Stimulated activated CD8-positive, alpha-beta memory T cell treated with anti-CD3 and anti-CD28 coated beads, Interleukin-15, amount 100 ng/mL, for 1 hour (primary cell): ENCODE data around the gene GRAP.
A peak's percentile ranks its signal among the peaks of the same experiment; 100 is the strongest.

Experiments used
- DNase-seq: peaks from one replicate; pipeline ENCODE4 v3.0.0-alpha.2; 2020; ENCODE audit warnings: low read depth

GRAP gene

GRCh38 chr17:19018600-19018950, 28.2 kb downstream of the GRAP start:
- no peak for DNase-seq

GRCh38 chr17:19017804-19018599, 28.8 kb downstream of the GRAP start:
- no peak for DNase-seq

- DNase-seq, result no peak
These were observed 29.4 kb downstream of the GRAP start for GRCh38 chr17:19017401-19017800.

GRCh38 chr17:19016881-19017280, 29.9 kb downstream of the GRAP start:
- DNase-seq, result no peak

- no peak for DNase-seq
These were observed 30.5 kb downstream of the GRAP start for GRCh38 chr17:19016297-19016696.

- DNase-seq, result no peak
These were observed 31.3 kb downstream of the GRAP start for GRCh38 chr17:19015428-19015827.

GRCh38 chr17:19014628-19015215, 32.0 kb downstream of the GRAP start:
- DNase-seq, result no peak

- no peak for DNase-seq
These were observed 32.7 kb downstream of the GRAP start for GRCh38 chr17:19013806-19014627.

- DNase-seq, result no peak
These were observed 33.5 kb downstream of the GRAP start for GRCh38 chr17:19013226-19013625.

GRCh38 chr17:19012171-19013080, 34.3 kb downstream of the GRAP start:
- no peak for DNase-seq

- DNase-seq, result no peak
These were observed 35.2 kb downstream of the GRAP start for GRCh38 chr17:19011581-19011980.

GRCh38 chr17:19010729-19011505, 35.8 kb downstream of the GRAP start:
- no peak for DNase-seq

- no peak for DNase-seq
These were observed 36.8 kb downstream of the GRAP start for GRCh38 chr17:19009970-19010369.

GRCh38 chr17:19006698-19007097, 40.1 kb downstream of the GRAP start:
- no peak for DNase-seq

- DNase-seq, result no peak
These were observed 40.8 kb downstream of the GRAP start for GRCh38 chr17:19005789-19006430.

- no peak for DNase-seq
These were observed 41.5 kb downstream of the GRAP start for GRCh38 chr17:19005137-19005773.

GRCh38 chr17:19004421-19005136, 42.2 kb downstream of the GRAP start, which contains the start of gene FAM83G:
FAM83G (minus strand) TSS chr17:19004764; CDS start chr17:19004041, 723 bp downstream.
- DNase-seq, result peak; percentile 74

GRCh38 chr17:19003543-19004420, 43.0 kb downstream of the GRAP start:
- no peak for DNase-seq
